PC-9 (cell line): ENCODE results near the gene KDM4B. TPM values are rescaled to one million over a fixed set of nuclear protein-coding genes. Genes with fewer than 3 reads are reported as not detected.
A peak's percentile ranks its signal among the peaks of the same experiment; 100 is the strongest.

Experiments
- BruUV-seq: library from RNA; stranded (reverse); fragments of 400-500 nt; replicated peaks from 2 replicates; lab custom pipeline; 2021; lab: Mats Ljungman, UMichigan
- CTCF ChIA-PET: fragments of 300-600 bp; sonication (Branson Sonifier 250); formaldehyde crosslinking; loops from one replicate; lab custom pipeline; 2022; ENCODE audit warnings: antibody characterized with exemption; lab: Charles Lee
- POLR2A ChIA-PET: fragments of 300-600 bp; sonication (Branson Sonifier 250); formaldehyde crosslinking; loops from one replicate; lab custom pipeline; 2022; ENCODE audit warnings: antibody characterized with exemption; ENCODE audit not compliant: unreplicated experiment; lab: Charles Lee
- DNase-seq, 2 experiments: peaks; one replicate each; pipeline versions ENCODE4 v3.0.0 to v3.0.0-alpha.2; 2015 to 2022; ENCODE audit warnings: mixed read lengths in 1 of 2
- H2AFZ ChIP-seq: fragments of 200-600 bp; sonication (generic); 2 replicates; pipeline ENCODE4 v1.8.1; 2017; ENCODE audit warnings: antibody characterized with exemption
- H3F3A ChIP-seq: fragments of 200-600 bp; sonication (generic); 2 replicates; pipeline ENCODE4 v1.8.1; 2017; ENCODE audit warnings: antibody characterized with exemption, mild to moderate bottlenecking, low read depth; ENCODE audit not compliant: insufficient read depth
- H3K27ac ChIP-seq: fragments of 200-600 bp; sonication (generic); 2 replicates; pipeline ENCODE4 v1.6.1; 2016; ENCODE audit warnings: mixed run types
- H3K27me3 ChIP-seq: fragments of 200-600 bp; sonication (generic); 2 replicates; pipeline ENCODE4 v1.6.1; 2016; ENCODE audit warnings: low read depth, mixed run types; ENCODE audit not compliant: insufficient read depth
- H3K36me3 ChIP-seq: fragments of 200-600 bp; sonication (generic); 2 replicates; pipeline ENCODE4 v1.6.1; 2016; ENCODE audit warnings: low read depth, mixed run types
- H3K4me1 ChIP-seq: fragments of 200-600 bp; sonication (generic); replicated peaks from 2 replicates; pipeline ENCODE4 v1.6.1; 2016; ENCODE audit warnings: mixed run types; ENCODE audit not compliant: insufficient read depth
- H3K4me2 ChIP-seq: fragments of 200-600 bp; sonication (generic); 2 replicates; pipeline ENCODE4 v1.6.1; 2017; ENCODE audit warnings: mixed run types
- H3K4me3 ChIP-seq: fragments of 200-600 bp; sonication (generic); 2 replicates; pipeline ENCODE4 v1.6.1; 2016; ENCODE audit warnings: mixed run types
- H3K79me2 ChIP-seq: fragments of 200-600 bp; sonication (generic); 2 replicates; pipeline ENCODE4 v1.6.1; 2017; ENCODE audit warnings: low read depth, mixed run types
- H3K9me2 ChIP-seq: fragments of 200-600 bp; sonication (generic); 2 replicates; pipeline ENCODE4 v1.8.1; 2017; ENCODE audit warnings: mild to moderate bottlenecking; ENCODE audit not compliant: insufficient read depth
- H3K9me3 ChIP-seq: fragments of 200-600 bp; sonication (generic); 2 replicates; pipeline ENCODE4 v1.8.1; 2016; ENCODE audit warnings: low read depth; ENCODE audit not compliant: insufficient read depth
- H4K20me1 ChIP-seq: fragments of 200-600 bp; sonication (generic); 2 replicates; pipeline ENCODE4 v1.8.1; 2017; ENCODE audit not compliant: insufficient read depth
- CTCF ChIP-seq: fragments of 200-600 bp; sonication (generic); conservative IDR thresholded peaks from 2 replicates; pipeline ENCODE4 v1.6.1; 2017; ENCODE audit warnings: mixed run types, antibody characterized with exemption, mild to moderate bottlenecking, moderate library complexity
- EZH2 ChIP-seq: fragments of 200-600 bp; sonication (generic); IDR thresholded peaks from 2 replicates; pipeline ENCODE4 v1.8.0; 2017; ENCODE audit warnings: antibody characterized with exemption, low read depth
- intact Hi-C: fragments of 100-400 bp; cut with micrococcal nuclease; formaldehyde crosslinking; loops from one replicate; pipeline ENCODE4 v1.10.0; 2022; ENCODE audit not compliant: unreplicated experiment
- total RNA-seq: library from RNA; stranded (reverse); gene quantifications from 2 replicates; pipeline ENCODE4 v1.2.3, GENCODE V29; 2021

KDM4B gene
- total RNA-seq, 1 experiment from 2014 or later = 19.5 TPM

- Histone ChIP-seq H3K9me3 (no peaks in the 10 kb centered on the region), H4K20me1 (no peaks in the 10 kb centered on the region)
- BruUV-seq = no TSS peak
These were observed 33.2 kb downstream of the KDM4B start for GRCh38 chr19:5002143-5002542.

GRCh38 chr19:5003781-5004180 lies 34.9 kb downstream of the KDM4B start:
- Histone ChIP-seq H3K27me3 (no peaks in the 10 kb centered on the region), H3K4me3 (no peak overlapping the region), H3K9me2 (no peaks in the 10 kb centered on the region), H3K79me2 (peaks cover 13% of the 10 kb centered on the region), H3K9me3 (no peaks in the 10 kb centered on the region), H4K20me1 (no peaks in the 10 kb centered on the region), H3K36me3 (no peaks in the 10 kb centered on the region), H3K4me2 (no peak overlapping the region), H3K27ac (no peak overlapping the region), H3F3A (peaks cover 19% of the 10 kb centered on the region; the same call in 1 of the 2 replicates), H2AFZ (no peak overlapping the region), H3K4me1 (peaks cover 18% of the 10 kb centered on the region)
- no TSS peak for BruUV-seq
- CTCF ChIA-PET = no interaction called here
- POLR2A ChIA-PET = no interaction called here
- intact Hi-C loops = no loop called here
- TF ChIP-seq CTCF (no peak), EZH2 (no peak)
- no peak for DNase-seq

More at GRCh38 chr19:5002143-5002542, 33.2 kb downstream of the KDM4B start:
- H3K4me2 ChIP-seq = peak overlapping the region; percentile 88
- H3K36me3 ChIP-seq = no peaks in the 10 kb centered on the region
- DNase-seq = peak; percentile 59 to 83
- POLR2A ChIA-PET = no interaction called here
- peaks cover 19% of the 10 kb centered on the region; the same call in 1 of the 2 replicates for H3F3A ChIP-seq
- H3K4me1 ChIP-seq = peaks cover 18% of the 10 kb centered on the region
- no peaks in the 10 kb centered on the region for H3K9me2 ChIP-seq
- CTCF ChIA-PET = interaction anchor here (0.6 to 1.7 kb wide), 2 partner anchors 26 to 241 kb away, joined by 3 to 16 read pairs; no protein-coding TSS in a partner anchor
- H3K4me3 ChIP-seq = peak overlapping the region; percentile 21; the same call in 1 of the 2 replicates
- H3K79me2 ChIP-seq = peaks cover 13% of the 10 kb centered on the region
- intact Hi-C loops = no loop called here
- H3K27ac ChIP-seq = peak overlapping the region; percentile 89
- H3K27me3 ChIP-seq = no peaks in the 10 kb centered on the region
- 0 out of 2 replicates have a peak overlapping the region, but pooled peaks have one; percentile 61 for H2AFZ ChIP-seq
- no peak for TF ChIP-seq CTCF

DNA sequence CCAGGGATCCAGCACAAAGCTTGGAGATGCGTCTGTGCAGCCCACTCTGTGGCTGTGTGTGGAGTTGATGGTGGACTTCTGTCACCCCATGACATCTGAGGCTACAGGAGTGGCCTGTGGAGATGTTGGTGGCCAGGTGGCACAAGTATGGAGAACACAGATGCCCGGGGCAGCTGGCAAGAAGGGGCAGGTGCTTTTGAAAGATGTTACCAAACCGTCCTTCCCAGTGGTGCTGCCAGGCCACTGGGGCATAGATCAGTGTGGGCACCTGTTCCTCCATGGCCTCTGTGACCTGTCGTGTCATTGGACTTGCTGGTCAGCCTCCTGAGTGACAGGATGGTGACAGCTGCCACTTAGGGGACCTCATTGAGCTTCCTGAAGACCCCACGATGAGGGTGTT lies 36.2 kb downstream of the KDM4B start:
- DNase-seq = no peak
- Histone ChIP-seq H2AFZ (no peak overlapping the region), H3K9me2 (no peaks in the 10 kb centered on the region), H3K27ac (no peak overlapping the region), H3K4me2 (no peak overlapping the region), H3K79me2 (peaks cover 13% of the 10 kb centered on the region), H3K4me1 (peaks cover 18% of the 10 kb centered on the region), H3K4me3 (no peak overlapping the region), H3K27me3 (no peaks in the 10 kb centered on the region), H3K9me3 (no peaks in the 10 kb centered on the region), H3F3A (peaks cover 19% of the 10 kb centered on the region; the same call in 1 of the 2 replicates), H4K20me1 (no peaks in the 10 kb centered on the region), H3K36me3 (no peaks in the 10 kb centered on the region)
- intact Hi-C loops = no loop called here
- ChIA-PET CTCF (interaction anchor here (0.6 kb wide), 2 partner anchors 8 to 12 kb away, joined by 5 to 8 read pairs; no protein-coding TSS in a partner anchor), POLR2A (interaction anchor here (0.6 kb wide), 1 partner anchor 823 kb away, joined by 3 read pairs; no protein-coding TSS in a partner anchor)
- no peak for TF ChIP-seq CTCF
- no peak for TF ChIP-seq EZH2
- no TSS peak for BruUV-seq
